HepG2 (cell line): ENCODE results near the gene TMC8. TPM values are rescaled to one million over a fixed set of nuclear protein-coding genes. Genes with fewer than 3 reads are reported as not detected.
A peak's percentile ranks its signal among the peaks of the same experiment; 100 is the strongest.

Experiments used
- BCL3 ChIP-seq: sonication (generic); formaldehyde crosslinking; IDR thresholded peaks from 2 replicates; pipeline ENCODE4 v1.5.1; 2020; ENCODE audit warnings: mild to moderate bottlenecking, missing genetic modification reagents, moderate library complexity
- CCAR2 ChIP-seq: fragments of 200-400 bp; formaldehyde crosslinking; optimal IDR thresholded peaks from 2 replicates; pipeline ENCODE3; 2018; ENCODE audit warnings: low read depth, mild to moderate bottlenecking, low read length, moderate library complexity
- FOXA1 ChIP-seq, 2 experiments: fragments of 450-650 bp in 1 of 2; sonication (generic) in 1 of 2; formaldehyde crosslinking in 1 of 2; IDR thresholded peaks; 2 replicates each; pipeline versions ENCODE4 v1.4.0 to v1.6.1; 2016 to 2020; ENCODE audit warnings: missing genetic modification reagents in 1 of 2
- HIC2 ChIP-seq: sonication (generic); formaldehyde crosslinking; IDR thresholded peaks from 2 replicates; pipeline ENCODE4 v1.9.0; 2022; ENCODE audit warnings: low read depth, missing genetic modification reagents
- HNRNPK ChIP-seq: fragments of 200-400 bp; formaldehyde crosslinking; IDR thresholded peaks from 2 replicates; pipeline ENCODE4 v1.6.1; 2018; ENCODE audit warnings: low read length, low read depth, moderate library complexity, mild to moderate bottlenecking; ENCODE audit not compliant: poor library complexity, severe bottlenecking
- ISL2 ChIP-seq: sonication (generic); formaldehyde crosslinking; IDR thresholded peaks from 2 replicates; pipeline ENCODE4 v1.5.0; 2020; ENCODE audit warnings: missing genetic modification reagents
- KLF16 ChIP-seq, 2 experiments: sonication (generic) in 1 of 2; formaldehyde crosslinking in 1 of 2; IDR thresholded peaks; 2 replicates each; pipeline versions ENCODE4 v1.6.1 to v1.8.0; 2016 to 2023; ENCODE audit warnings: missing genetic modification reagents in 2 of 2, missing compliant biosample characterization in 1 of 2
- NFE2L2 ChIP-seq: fragments of 150-350 bp; IDR thresholded peaks from 2 replicates; pipeline ENCODE4 v1.6.1; 2014; ENCODE audit warnings: low read length
- PHF21A ChIP-seq: sonication (generic); formaldehyde crosslinking; IDR thresholded peaks from 2 replicates; pipeline ENCODE4 v1.5.0; 2020; ENCODE audit warnings: mild to moderate bottlenecking, missing genetic modification reagents
- TBX2 ChIP-seq: sonication (generic); formaldehyde crosslinking; IDR thresholded peaks from 2 replicates; pipeline ENCODE4 v1.5.0; 2020; ENCODE audit warnings: missing genetic modification reagents, mild to moderate bottlenecking, borderline replicate concordance
- ZNF225 ChIP-seq: sonication (generic); formaldehyde crosslinking; IDR thresholded peaks from 2 replicates; pipeline ENCODE4 v1.4.0; 2020; ENCODE audit warnings: mild to moderate bottlenecking, missing genetic modification reagents
- ZNF274 ChIP-seq: sonication (generic); formaldehyde crosslinking; IDR thresholded peaks from 2 replicates; pipeline ENCODE4 v1.5.1; 2020; ENCODE audit warnings: mild to moderate bottlenecking, missing genetic modification reagents
- ZNF441 ChIP-seq: sonication (generic); formaldehyde crosslinking; IDR thresholded peaks from 2 replicates; pipeline ENCODE4 v1.7.0; 2021; ENCODE audit warnings: missing genetic modification reagents, borderline replicate concordance
- ZNF747 ChIP-seq: sonication (generic); formaldehyde crosslinking; IDR thresholded peaks from 2 replicates; pipeline ENCODE4 v1.8.1; 2023; ENCODE audit warnings: missing genetic modification reagents, mild to moderate bottlenecking, borderline replicate concordance
- ZSCAN12 ChIP-seq: sonication (generic); formaldehyde crosslinking; IDR thresholded peaks from 2 replicates; pipeline ENCODE4 v1.9.0; 2021; ENCODE audit warnings: mild to moderate bottlenecking, missing genetic modification reagents
- polyA plus RNA-seq, 8 experiments: library from polyadenylated mRNA; depleted of rRNA in 3 of 8; stranded (reverse) in 7 of 8; unstranded in 1 of 8; fragments of >200 nt; fragmentation: Illumina TruSeq in 4 of 8; extraction: Trizol in 4 of 8; gene quantifications; 2 replicates each; pipeline versions ENCODE4 v1.2.1 to v1.2.3, GENCODE V29; 2011 to 2016; ENCODE audit warnings: low read depth in 4 of 8, missing spikeins in 1 of 8, mixed read lengths in 1 of 8; ENCODE audit not compliant: insufficient read depth in 1 of 8
- total RNA-seq, 5 experiments: library from RNA; depleted of rRNA; stranded (reverse); fragments of >200 nt; fragmentation: Illumina TruSeq; extraction: Trizol; gene quantifications; 2 replicates each; pipeline ENCODE4 v1.2.3, GENCODE V29; 2016; ENCODE audit warnings: low read depth in 1 of 5
- TF ChIP-seq, protein P1 (sequence below): sonication (generic); formaldehyde crosslinking; IDR thresholded peaks from 2 replicates; pipeline ENCODE4 v1.5.1; 2020; ENCODE audit warnings: mild to moderate bottlenecking, missing genetic modification reagents, borderline replicate concordance

Gene TMC8
- total and polyA plus RNA-seq, 2 of the 13 experiments (the other 11 are each of a cell fraction or from before 2014, with no cell fraction given) = 0.53 to 7.8 TPM

DNA sequence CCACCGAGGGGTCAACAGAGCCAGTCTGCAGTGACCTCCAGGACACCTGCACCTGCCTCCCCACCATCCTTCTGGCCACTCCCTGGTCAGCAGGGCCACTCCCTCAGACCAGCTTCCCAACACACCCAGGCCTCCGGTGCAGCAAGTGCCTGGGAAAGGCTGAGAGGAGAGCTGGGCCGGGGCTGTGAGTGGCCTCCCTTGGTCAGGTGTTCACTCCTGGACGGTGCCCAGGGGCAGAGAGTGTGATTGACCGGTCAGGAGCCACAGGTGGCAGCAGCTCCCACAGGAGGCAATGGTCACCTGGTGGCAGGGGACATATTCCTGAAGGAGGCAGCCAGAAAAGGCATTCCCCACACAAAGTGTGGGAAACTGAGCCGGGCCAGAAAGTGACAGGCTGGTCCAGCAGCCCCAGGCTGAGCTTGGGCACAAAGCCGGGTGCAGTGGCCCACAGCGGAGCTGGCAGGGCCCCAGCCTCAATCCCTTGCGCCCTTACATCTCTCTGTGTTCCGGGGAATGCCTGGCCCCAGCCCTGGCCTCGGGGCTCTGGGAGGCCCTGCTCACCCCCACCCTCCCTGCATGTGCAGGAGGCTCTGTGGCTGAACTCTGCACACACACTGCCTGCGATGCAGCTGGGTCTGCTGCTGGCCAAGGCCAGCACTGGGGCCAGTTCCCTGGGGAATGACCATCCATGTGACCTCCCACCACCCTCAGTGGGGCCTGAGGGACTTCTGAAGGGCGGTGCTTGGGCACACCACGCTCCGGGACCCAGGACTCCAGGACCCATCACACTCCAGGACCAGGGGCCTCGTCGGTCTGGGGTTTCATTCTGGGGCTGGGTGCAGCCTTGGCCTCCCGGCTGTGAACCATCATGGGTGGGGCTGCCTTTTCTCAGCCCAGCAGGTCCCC is 14.4 kb downstream of the TMC8 start (continued):
- TF ChIP-seq TBX2 (peak; percentile 91), PHF21A (CRISPR knock-in tag) (peak; percentile 63), NFE2L2 (no peak), KLF16 (CRISPR knock-in tag; IDR thresholded peaks at IDR 0.05) (0 out of 4 replicates have a peak, but pooled peaks have one; percentile 28 to 36), HNRNPK (no peak), ISL2 (CRISPR knock-in tag) (peak; percentile 58; the same call in 1 of the 2 replicates), ZNF441 (CRISPR knock-in tag) (peak; percentile 59; the same call in 1 of the 2 replicates), FOXA1 (IDR thresholded peaks at IDR 0.05) (no peak), FOXA1 (CRISPR knock-in tag; IDR thresholded peaks at IDR 0.05) (0 out of 2 replicates have a peak, but pooled peaks have one; percentile 5), ZNF274 (CRISPR knock-in tag) (peak; percentile 71; the same call in 1 of the 2 replicates), ZNF225 (CRISPR knock-in tag) (no peak; the same call in 1 of the 2 replicates), ZNF747 (CRISPR knock-in tag) (peak; percentile 69; the same call in 1 of the 2 replicates), BCL3 (CRISPR knock-in tag) (peak; percentile 93), CCAR2 (no peak), HIC2 (peak; percentile 77; the same call in 1 of the 2 replicates), ZSCAN12 (CRISPR knock-in tag) (peak; percentile 77; the same call in 1 of the 2 replicates)
- TF ChIP-seq, protein P1, sequence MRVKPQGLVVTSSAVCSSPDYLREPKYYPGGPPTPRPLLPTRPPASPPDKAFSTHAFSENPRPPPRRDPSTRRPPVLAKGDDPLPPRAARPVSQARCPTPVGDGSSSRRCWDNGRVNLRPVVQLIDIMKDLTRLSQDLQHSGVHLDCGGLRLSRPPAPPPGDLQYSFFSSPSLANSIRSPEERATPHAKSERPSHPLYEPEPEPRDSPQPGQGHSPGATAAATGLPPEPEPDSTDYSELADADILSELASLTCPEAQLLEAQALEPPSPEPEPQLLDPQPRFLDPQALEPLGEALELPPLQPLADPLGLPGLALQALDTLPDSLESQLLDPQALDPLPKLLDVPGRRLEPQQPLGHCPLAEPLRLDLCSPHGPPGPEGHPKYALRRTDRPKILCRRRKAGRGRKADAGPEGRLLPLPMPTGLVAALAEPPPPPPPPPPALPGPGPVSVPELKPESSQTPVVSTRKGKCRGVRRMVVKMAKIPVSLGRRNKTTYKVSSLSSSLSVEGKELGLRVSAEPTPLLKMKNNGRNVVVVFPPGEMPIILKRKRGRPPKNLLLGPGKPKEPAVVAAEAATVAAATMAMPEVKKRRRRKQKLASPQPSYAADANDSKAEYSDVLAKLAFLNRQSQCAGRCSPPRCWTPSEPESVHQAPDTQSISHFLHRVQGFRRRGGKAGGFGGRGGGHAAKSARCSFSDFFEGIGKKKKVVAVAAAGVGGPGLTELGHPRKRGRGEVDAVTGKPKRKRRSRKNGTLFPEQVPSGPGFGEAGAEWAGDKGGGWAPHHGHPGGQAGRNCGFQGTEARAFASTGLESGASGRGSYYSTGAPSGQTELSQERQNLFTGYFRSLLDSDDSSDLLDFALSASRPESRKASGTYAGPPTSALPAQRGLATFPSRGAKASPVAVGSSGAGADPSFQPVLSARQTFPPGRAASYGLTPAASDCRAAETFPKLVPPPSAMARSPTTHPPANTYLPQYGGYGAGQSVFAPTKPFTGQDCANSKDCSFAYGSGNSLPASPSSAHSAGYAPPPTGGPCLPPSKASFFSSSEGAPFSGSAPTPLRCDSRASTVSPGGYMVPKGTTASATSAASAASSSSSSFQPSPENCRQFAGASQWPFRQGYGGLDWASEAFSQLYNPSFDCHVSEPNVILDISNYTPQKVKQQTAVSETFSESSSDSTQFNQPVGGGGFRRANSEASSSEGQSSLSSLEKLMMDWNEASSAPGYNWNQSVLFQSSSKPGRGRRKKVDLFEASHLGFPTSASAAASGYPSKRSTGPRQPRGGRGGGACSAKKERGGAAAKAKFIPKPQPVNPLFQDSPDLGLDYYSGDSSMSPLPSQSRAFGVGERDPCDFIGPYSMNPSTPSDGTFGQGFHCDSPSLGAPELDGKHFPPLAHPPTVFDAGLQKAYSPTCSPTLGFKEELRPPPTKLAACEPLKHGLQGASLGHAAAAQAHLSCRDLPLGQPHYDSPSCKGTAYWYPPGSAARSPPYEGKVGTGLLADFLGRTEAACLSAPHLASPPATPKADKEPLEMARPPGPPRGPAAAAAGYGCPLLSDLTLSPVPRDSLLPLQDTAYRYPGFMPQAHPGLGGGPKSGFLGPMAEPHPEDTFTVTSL (CRISPR knock-in tag) = no peak
